Measurements from ENCODE around the gene ABCE1.

DNA sequence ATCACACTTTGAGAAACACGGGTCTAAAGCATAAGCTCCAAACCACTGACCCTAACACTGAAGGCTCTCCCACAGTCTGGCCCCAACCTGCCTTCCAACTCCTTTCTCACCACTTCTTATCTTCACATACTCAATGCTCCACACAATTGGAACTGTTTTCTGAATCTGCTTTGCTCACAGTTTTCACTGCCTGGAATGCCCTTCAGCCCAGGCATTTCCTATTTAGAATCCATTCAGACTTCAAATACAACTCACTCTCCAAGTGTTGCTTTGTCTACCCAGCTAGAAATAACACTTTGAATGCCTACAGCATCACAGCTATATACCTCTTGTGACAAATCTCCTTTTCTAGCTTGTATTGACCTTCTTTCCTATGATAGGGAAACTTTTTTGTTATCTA is 72.1 kb downstream of the ABCE1 start:
- TF ChIP-seq, protein P1, sequence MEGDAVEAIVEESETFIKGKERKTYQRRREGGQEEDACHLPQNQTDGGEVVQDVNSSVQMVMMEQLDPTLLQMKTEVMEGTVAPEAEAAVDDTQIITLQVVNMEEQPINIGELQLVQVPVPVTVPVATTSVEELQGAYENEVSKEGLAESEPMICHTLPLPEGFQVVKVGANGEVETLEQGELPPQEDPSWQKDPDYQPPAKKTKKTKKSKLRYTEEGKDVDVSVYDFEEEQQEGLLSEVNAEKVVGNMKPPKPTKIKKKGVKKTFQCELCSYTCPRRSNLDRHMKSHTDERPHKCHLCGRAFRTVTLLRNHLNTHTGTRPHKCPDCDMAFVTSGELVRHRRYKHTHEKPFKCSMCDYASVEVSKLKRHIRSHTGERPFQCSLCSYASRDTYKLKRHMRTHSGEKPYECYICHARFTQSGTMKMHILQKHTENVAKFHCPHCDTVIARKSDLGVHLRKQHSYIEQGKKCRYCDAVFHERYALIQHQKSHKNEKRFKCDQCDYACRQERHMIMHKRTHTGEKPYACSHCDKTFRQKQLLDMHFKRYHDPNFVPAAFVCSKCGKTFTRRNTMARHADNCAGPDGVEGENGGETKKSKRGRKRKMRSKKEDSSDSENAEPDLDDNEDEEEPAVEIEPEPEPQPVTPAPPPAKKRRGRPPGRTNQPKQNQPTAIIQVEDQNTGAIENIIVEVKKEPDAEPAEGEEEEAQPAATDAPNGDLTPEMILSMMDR (IDR thresholded peaks at IDR 0.05): no peak
- no peak for TF ChIP-seq EZH2 (IDR thresholded peaks at IDR 0.05; ENCODE audit: borderline replicate concordance, insufficient read depth, low read depth, low read length, poor library complexity, severe bottlenecking)

Measured in B cell (primary cell).